ENCODE data around the gene RMND5B.

The RMND5B gene

DNA sequence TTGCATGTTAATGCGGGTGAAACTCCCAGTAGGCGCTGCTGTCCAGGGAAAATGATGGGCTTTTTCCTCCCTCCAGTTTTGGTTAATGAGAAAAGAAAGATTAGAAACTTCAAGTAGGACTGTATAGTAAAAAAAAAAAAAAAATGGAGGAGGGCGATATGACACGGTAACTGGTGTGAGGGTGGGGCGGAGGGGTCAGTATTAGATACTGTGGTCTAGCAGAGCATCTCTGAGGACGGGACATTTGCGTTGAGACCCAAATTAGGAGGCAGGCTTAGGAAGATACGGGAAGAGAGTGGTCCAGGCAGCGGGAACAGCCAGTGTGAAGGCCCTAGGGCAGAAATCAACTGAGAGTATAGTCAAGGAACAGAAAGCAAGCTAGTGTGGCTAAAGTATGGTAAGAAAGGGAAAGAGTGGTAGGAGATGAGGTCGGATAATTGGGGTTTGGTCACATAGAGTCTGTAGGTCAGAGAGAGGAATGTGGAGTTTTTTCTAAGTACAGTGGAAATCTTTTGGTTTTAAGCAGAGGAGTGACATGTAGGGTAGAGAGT is 707 bp downstream of the RMND5B start:
- Histone ChIP-seq H3K4me2 (peak overlapping the region; percentile 87 to 98 (median 94)), H4K20me1 (peaks cover 0 to 16% (median 6%) of the 10 kb centered on the region in 11 experiments; a peak in 9 of 22 replicates), H3K9me3 (replicated peaks in 1 of 11) (no peaks in the 10 kb centered on the region), H3K4me3 (peak overlapping the region; percentile 65 to 89 (median 76)), H3K4me1 (peaks cover 17 to 41% (median 33%) of the 10 kb centered on the region in 10 experiments), H3K27me3 (no peaks in the 10 kb centered on the region), H3K36me3 (peaks cover 0 to 30% (median 9%) of the 10 kb centered on the region in 11 experiments; a peak in 16 of 22 replicates), H3K27ac (peak overlapping the region in 9 of 11 experiments; percentile 62 to 87 (median 76); a peak in 15 of 22 replicates), H3K9ac (peak overlapping the region; percentile 75 to 92 (median 85))
- TF ChIP-seq Cebpa-rat (IDR thresholded peaks at IDR 0.05) = no peak

DNA sequence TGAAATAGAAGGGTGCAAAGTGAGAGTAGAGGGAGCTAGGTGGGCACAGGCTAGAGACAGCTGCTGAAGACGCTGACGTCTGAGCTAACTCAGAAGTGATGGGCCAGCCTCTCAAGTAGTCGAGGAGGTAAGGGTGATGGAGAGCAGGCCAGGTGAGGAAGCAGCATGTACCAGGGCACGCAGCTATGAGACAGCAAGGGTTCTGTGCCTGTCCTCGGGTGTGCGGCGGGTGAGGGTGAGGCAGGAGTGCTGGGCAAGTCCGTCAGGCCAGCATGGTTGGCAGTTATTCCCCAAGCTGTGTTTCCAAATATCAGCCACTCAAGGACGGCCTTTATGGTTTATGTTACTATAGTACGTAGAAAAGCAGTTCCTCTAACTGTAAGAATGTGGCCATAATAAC is 6.2 kb downstream of the RMND5B start:
- no peak for TF ChIP-seq Cebpa-rat (IDR thresholded peaks at IDR 0.05)
- no peak overlapping the region for H3K4me3 ChIP-seq
- H3K36me3 ChIP-seq = peaks cover 4 to 75% (median 34%) of the 10 kb centered on the region in 11 experiments; a peak in 19 of 22 replicates
- H3K27me3 ChIP-seq = no peaks in the 10 kb centered on the region
- H3K9me3 ChIP-seq (replicated peaks in 1 of 11) = no peaks in the 10 kb centered on the region
- H3K9ac ChIP-seq = peak overlapping the region in 1 of 11 experiments; percentile 14; a peak in 1 of 22 replicates
- H3K4me2 ChIP-seq = no peak overlapping the region
- H3K4me1 ChIP-seq = peaks cover 0 to 5% (median 2%) of the 10 kb centered on the region in 10 experiments; a peak in 9 of 20 replicates
- H4K20me1 ChIP-seq = peaks cover 0 to 49% (median 11%) of the 10 kb centered on the region in 11 experiments; a peak in 13 of 22 replicates
- no peak overlapping the region for H3K27ac ChIP-seq

DNA sequence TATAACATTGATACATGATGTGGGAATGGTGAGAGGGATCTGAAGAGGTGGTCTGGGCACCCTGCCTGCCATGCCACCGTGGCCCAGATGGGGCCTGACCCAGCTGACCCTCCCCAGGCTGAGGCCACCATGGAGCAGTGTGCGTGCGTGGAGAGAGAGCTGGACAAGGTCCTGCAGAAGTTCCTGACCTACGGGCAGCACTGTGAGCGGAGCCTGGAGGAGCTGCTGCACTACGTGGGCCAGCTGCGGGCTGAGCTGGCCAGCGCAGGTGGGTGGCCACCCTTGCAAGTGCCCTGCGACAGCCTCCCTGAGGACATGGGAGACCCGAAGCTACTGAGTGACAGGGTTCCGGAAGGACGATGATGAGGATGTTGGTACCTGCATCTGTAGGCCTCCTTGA is 7.2 kb downstream of the RMND5B start:
- no peak for TF ChIP-seq Cebpa-rat (IDR thresholded peaks at IDR 0.05)
- H3K36me3 ChIP-seq = peaks cover 12 to 85% (median 44%) of the 10 kb centered on the region in 11 experiments

DNA sequence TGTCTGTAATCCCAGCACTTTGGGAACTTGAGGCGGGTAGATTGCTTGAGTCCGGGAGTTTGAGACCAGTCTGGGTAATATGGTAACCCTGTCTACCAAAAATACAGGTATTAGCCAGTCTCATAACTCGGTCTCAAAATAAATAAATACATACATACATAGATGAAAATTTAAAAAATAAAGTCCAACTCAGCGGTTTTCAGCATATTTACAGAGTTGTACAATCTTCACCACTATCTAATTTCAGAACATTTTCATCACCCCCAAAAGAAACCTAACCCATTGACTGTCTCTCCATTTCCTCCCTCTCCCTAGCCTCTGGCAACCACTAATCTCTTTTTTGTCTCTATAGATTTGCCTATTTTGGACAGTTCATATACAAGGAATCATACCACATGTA is 10.7 kb downstream of the RMND5B start:
- no peak overlapping the region for H3K4me2 ChIP-seq
- H3K36me3 ChIP-seq = peaks cover 41 to 94% (median 69%) of the 10 kb centered on the region in 11 experiments
- H3K9ac ChIP-seq = no peak overlapping the region
- no peak overlapping the region for H3K4me3 ChIP-seq
- no peaks in the 10 kb centered on the region for H3K4me1 ChIP-seq
- no peaks in the 10 kb centered on the region for H3K27me3 ChIP-seq
- H3K27ac ChIP-seq = no peak overlapping the region
- peaks cover 9 to 76% (median 26%) of the 10 kb centered on the region in 11 experiments; a peak in 19 of 22 replicates for H4K20me1 ChIP-seq
- TF ChIP-seq Cebpa-rat (IDR thresholded peaks at IDR 0.05) = no peak
- no peaks in the 10 kb centered on the region for H3K9me3 ChIP-seq (replicated peaks in 1 of 11)

More for the DNA sequence above, 7.2 kb downstream of the RMND5B start:
- no peak overlapping the region for H3K4me2 ChIP-seq
- H3K9me3 ChIP-seq (replicated peaks in 1 of 11) = no peaks in the 10 kb centered on the region
- no peak overlapping the region for H3K4me3 ChIP-seq
- no peak overlapping the region for H3K27ac ChIP-seq
- 0 out of 22 replicates have a peak overlapping the region, but pooled peaks of 1 of the 11 experiments have one; percentile 23 for H3K9ac ChIP-seq
- H4K20me1 ChIP-seq = peaks cover 0 to 57% (median 16%) of the 10 kb centered on the region in 11 experiments; a peak in 14 of 22 replicates
- no peaks in the 10 kb centered on the region for H3K27me3 ChIP-seq
- no peaks in the 10 kb centered on the region for H3K4me1 ChIP-seq

DNA sequence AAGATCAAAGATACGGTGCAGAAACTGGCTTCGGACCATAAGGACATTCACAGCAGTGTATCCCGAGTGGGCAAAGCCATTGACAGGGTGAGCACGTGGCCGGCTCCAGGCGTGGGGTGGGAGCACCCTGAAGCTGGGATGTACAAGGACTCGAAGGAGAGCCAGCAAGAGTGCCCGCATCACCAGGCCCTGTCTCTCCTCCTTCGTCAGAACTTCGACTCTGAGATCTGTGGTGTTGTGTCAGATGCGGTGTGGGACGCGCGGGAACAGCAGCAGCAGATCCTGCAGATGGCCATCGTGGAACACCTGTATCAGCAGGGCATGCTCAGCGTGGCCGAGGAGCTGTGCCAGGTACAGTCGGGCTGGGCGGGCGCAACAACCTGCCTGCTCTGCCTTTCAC is 11.8 kb downstream of the RMND5B start:
- no peak overlapping the region for H3K9ac ChIP-seq
- no peak overlapping the region for H3K4me3 ChIP-seq
- peaks cover 52 to 97% (median 72%) of the 10 kb centered on the region in 11 experiments for H3K36me3 ChIP-seq
- no peaks in the 10 kb centered on the region for H3K27me3 ChIP-seq
- no peak overlapping the region for H3K4me2 ChIP-seq
- peaks cover 0 to 76% (median 37%) of the 10 kb centered on the region in 11 experiments; a peak in 20 of 22 replicates for H4K20me1 ChIP-seq
- no peak overlapping the region for H3K27ac ChIP-seq
- H3K9me3 ChIP-seq (replicated peaks in 1 of 11) = no peaks in the 10 kb centered on the region
- no peaks in the 10 kb centered on the region for H3K4me1 ChIP-seq
- no peak for TF ChIP-seq Cebpa-rat (IDR thresholded peaks at IDR 0.05)

DNA sequence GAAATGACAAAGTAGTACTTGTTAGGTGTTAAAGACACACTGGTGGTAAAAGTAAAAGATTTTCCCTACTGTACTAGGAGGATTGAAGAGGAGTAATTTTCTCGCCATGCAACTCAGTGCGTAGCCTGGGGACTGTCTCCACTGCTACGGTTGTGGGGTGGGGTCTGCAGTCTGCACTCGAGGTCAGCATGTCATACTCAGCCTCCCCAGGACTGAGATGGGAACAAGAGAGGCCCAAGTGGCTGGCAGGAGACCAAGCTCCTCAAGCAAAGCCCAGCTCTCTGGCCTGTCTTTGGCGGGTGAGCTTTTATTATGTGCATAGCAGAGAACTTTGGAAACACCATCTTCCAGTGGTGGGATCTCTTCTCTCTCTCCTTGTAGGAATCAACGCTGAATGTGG is 12.4 kb downstream of the RMND5B start:
- H3K4me1 ChIP-seq = no peaks in the 10 kb centered on the region
- no peaks in the 10 kb centered on the region for H3K27me3 ChIP-seq
- no peak overlapping the region for H3K27ac ChIP-seq
- no peak overlapping the region for H3K4me3 ChIP-seq
- no peak for TF ChIP-seq Cebpa-rat (IDR thresholded peaks at IDR 0.05)
- no peaks in the 10 kb centered on the region for H3K9me3 ChIP-seq (replicated peaks in 1 of 11)
- peaks cover 0 to 76% (median 40%) of the 10 kb centered on the region in 11 experiments; a peak in 19 of 22 replicates for H4K20me1 ChIP-seq
- H3K36me3 ChIP-seq = peaks cover 54 to 97% (median 72%) of the 10 kb centered on the region in 11 experiments
- H3K9ac ChIP-seq = no peak overlapping the region; a peak in 2 of 22 replicates
- H3K4me2 ChIP-seq = no peak overlapping the region

DNA sequence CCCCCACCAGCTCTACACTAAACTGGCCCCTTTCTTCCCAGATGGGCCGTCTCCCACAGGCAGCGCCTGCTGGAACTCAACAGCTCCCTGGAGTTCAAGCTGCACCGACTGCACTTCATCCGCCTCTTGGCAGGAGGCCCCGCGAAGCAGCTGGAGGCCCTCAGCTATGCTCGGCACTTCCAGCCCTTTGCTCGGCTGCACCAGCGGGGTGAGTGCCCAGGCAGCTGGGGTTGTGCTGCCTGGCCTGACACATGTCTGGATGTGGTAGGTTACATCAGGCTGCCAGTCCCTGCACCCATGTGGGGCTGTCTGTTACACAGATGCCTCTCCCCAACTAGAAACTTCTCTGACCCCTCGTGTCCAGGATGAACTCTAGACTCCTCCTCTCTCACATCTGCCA is 13.1 kb downstream of the RMND5B start:
- Histone ChIP-seq H3K27ac (no peak overlapping the region), H4K20me1 (peaks cover 0 to 82% (median 46%) of the 10 kb centered on the region in 11 experiments; a peak in 20 of 22 replicates), H3K9me3 (replicated peaks in 1 of 11) (no peaks in the 10 kb centered on the region), H3K4me3 (no peak overlapping the region), H3K36me3 (peaks cover 60 to 97% (median 78%) of the 10 kb centered on the region in 11 experiments), H3K4me1 (no peaks in the 10 kb centered on the region), H3K9ac (no peak overlapping the region; a peak in 1 of 22 replicates), H3K27me3 (no peaks in the 10 kb centered on the region), H3K4me2 (no peak overlapping the region)
- TF ChIP-seq Cebpa-rat (IDR thresholded peaks at IDR 0.05) = no peak

DNA sequence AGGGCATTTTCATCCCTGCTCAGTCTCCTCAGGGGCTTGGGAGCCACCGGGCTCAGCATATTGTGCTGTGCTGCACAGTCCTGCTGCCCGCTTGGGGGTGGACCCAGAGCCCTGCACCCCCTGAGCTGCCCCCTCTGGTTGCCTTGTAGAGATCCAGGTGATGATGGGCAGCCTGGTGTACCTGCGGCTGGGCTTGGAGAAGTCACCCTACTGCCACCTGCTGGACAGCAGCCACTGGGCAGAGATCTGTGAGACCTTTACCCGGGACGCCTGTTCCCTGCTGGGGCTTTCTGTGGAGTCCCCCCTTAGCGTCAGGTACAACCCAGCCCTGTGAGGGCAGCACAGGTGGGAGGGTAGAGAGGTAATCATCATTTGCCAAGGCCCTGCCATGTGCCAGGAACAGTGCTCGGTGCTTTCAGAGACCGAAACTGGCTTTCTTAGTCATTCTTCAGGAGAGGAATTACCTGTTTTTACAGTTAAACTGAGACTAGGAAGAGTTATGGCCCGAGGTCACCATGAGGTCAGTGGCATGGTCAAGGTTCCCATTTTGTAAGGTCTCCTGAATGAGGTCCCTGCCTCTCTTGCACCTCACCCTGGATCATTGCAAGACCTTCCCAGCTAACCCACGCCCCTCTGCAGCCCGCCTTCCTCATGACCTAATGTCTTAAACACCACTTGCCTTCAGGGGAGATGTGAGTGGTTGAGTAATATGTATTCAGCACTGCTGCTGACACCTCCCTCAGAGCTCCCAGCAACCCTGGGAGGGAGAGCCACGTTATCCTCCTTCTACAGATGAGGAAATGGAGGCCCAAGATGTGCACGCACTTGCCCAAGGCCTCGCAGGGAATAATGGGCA is 15.4 kb downstream of the RMND5B start:
- Histone ChIP-seq H3K27ac (no peak overlapping the region), H3K27me3 (no peaks in the 10 kb centered on the region), H3K4me1 (peaks cover 0 to 18% (median 15%) of the 10 kb centered on the region in 10 experiments; a peak in 15 of 20 replicates), H4K20me1 (peaks cover 0 to 91% (median 65%) of the 10 kb centered on the region in 11 experiments; a peak in 20 of 22 replicates), H3K4me2 (no peak overlapping the region), H3K9me3 (replicated peaks in 1 of 11) (no peaks in the 10 kb centered on the region), H3K9ac (no peak overlapping the region), H3K4me3 (no peak overlapping the region), H3K36me3 (peaks cover 82 to 100% (median 96%) of the 10 kb centered on the region in 11 experiments)
- TF ChIP-seq Cebpa-rat (IDR thresholded peaks at IDR 0.05) = no peak

DNA sequence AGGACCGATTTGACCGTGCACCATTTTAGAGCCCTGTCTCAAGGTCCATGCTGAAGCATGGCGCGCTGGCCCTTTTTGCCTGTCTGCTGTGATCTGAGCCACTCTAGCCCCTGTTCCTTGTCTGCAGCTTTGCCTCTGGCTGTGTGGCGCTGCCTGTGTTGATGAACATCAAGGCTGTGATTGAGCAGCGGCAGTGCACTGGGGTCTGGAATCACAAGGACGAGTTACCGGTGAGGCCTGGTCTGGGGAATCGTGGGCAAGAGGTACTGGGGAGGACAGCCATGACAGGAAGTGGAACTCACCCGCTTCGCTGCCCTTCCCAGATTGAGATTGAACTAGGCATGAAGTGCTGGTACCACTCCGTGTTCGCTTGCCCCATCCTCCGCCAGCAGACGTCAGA is 16.6 kb downstream of the RMND5B start:
- no peaks in the 10 kb centered on the region for H3K27me3 ChIP-seq
- peaks cover 0 to 91% (median 69%) of the 10 kb centered on the region in 11 experiments; a peak in 20 of 22 replicates for H4K20me1 ChIP-seq
- no peaks in the 10 kb centered on the region for H3K9me3 ChIP-seq (replicated peaks in 1 of 11)
- H3K4me1 ChIP-seq = peaks cover 8 to 30% (median 27%) of the 10 kb centered on the region in 10 experiments; a peak in 19 of 20 replicates
- H3K4me3 ChIP-seq = no peak overlapping the region
- no peak overlapping the region for H3K27ac ChIP-seq
- TF ChIP-seq Cebpa-rat (IDR thresholded peaks at IDR 0.05) = no peak
- no peak overlapping the region for H3K4me2 ChIP-seq
- peaks cover 87 to 100% (median 99%) of the 10 kb centered on the region in 11 experiments for H3K36me3 ChIP-seq
- no peak overlapping the region for H3K9ac ChIP-seq
